Measurements from ENCODE around the gene COL28A1.
A peak's percentile ranks its signal among the peaks of the same experiment; 100 is the strongest.
"Not testable (repeated sequence)": the region's sequence is repeated elsewhere in the genome, so short reads cannot be mapped to it uniquely, and the experiment has no call there.

COL28A1 gene

GRCh38 chr7:7416031-7416858 lies 119.4 kb downstream of the COL28A1 start:
- DNase-seq: no peak

DNA sequence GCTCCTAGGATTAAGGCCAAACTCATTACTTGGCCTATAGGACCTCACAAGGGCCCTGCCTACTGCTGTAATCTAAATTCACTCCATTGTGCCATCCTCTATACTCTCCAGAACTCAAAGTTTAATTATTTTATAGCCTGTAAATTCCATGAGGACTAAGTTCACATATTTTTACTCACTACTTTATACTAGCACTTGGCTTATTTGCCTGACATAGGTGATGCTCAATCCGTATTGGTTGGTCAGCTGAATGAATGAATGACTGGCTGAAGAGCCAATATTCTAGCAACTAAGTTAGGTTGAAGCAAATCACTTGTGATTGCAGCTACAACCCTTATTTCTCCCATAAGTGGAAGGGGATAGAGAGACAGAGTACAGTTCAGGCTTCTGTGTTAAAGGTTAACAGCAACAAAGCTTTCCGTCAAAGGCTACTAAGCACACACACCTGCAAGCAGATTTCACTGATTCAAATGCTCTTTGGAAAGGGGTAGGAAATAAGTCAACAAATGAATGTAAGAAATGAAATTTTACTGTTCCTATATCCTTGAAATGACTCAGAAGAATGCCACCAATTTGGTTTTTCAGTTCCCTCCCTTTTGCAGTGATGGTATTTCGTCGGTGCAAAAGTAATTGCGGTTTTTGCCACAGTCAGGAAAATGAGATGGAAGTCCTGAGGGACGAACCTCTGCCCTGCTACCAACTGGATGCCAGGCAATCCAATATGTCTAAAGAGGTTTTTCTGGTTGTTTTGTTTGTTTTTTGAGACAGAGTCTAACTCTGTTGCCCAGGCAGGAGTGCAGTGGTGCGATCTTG lies 120.7 kb downstream of the COL28A1 start:
- DNase-seq: no peak

DNA sequence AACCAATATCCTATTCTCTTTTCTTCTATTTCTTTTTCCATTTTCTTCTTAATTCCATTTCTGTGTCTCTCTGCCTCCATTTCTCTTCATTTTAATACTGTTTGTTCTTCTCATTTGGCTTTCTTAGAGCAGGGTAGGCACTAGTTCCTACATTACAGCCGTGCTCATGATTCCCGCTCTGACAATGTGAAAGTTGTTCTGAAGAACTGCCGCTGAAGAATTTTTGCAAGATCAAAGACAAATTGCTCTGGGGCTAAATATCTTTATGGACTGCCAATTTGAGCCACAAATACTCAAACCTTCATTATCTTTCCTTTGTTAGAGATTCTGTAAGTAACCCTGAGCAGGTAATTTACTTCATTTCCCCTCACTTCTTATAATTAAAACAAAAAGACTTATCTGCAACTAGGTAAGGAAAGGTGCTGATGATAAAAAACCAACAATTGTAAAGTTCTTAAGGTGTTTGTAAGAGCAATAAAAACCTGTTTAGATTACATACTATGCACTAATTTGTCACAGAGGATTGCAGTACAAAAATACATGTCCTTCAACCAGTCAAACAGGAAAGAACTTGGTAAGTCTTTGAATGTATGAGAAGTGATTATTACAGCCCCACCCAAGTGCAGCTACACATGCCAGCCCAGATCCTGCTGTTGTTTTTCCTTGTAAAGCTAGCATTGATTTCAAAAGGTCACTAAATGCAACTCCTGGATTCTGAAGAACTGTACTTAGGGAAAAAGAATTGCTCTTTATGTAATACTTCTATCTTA lies 127.5 kb downstream of the COL28A1 start:
- DNase-seq: no peak

DNA sequence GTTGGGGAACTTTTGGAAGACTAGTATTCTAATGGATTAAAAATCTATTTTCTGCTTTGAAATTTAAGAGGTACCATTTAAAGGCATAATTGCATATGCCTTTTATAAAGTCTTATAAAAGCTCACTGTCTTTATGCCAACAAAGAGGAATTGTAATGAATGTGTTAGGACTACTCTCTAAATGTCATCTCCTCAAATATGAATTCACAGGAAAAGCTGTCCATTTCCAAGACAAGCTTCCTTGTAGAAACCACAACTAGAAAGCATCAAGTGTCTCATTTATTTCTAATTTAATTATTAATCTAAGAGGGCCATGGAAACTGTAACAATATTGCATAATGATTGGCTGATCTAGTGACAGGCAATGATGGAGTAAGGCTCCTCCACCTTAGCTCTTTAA lies 130.2 kb downstream of the COL28A1 start:
- no peak for DNase-seq

DNA sequence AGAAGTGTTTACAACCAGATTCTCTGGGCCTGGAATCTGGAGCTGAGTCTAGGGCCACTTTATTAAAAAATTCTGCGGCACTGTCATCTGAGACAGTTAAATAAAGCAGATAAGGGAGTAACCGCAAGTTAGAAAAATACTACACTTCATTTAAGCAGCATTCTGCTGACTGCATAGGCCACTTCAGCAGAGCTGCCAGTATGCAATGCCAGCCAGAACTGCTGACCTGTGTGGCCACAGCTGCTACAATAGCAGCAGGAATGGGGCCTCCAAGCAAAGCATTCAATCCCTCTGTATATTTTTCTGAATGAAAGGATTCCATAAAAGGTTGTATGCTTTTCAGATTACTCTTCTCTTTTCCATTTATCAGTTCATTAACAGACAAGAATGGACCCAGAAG lies 136.0 kb downstream of the COL28A1 start:
- DNase-seq: no peak

- DNase-seq: no peak
Measured at GRCh38 chr7:7395785-7396184, 139.9 kb downstream of the COL28A1 start.

DNA sequence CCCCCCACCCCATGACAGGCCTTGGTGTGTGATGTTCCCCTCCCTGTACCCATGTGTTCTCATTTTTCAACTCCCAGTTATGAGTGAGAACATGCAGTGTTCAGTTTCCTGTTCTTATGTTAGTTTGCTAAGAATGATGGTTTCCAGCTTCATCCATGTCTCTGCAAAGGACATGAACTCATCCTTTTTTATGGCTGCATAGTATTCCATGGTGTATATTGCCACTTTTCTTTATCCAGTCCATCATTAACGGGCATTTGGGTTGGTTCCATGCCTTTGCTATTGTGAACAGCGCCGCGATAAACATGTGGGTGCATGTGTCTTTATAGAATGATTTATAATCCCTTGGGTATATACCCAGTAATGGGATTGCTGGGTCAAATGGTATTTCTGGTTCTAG lies 147.5 kb downstream of the COL28A1 start:
- DNase-seq: not testable (repeated sequence)

GRCh38 chr7:7385421-7385820 lies 150.3 kb downstream of the COL28A1 start:
- peak; percentile 4 for DNase-seq

- DNase-seq: no peak
Measured at GRCh38 chr7:7384228-7384627, 151.4 kb downstream of the COL28A1 start.

GRCh38 chr7:7375538-7375937 lies 160.1 kb downstream of the COL28A1 start:
- DNase-seq: no peak

GRCh38 chr7:7370076-7370475 lies 165.6 kb downstream of the COL28A1 start:
- no peak for DNase-seq

DNA sequence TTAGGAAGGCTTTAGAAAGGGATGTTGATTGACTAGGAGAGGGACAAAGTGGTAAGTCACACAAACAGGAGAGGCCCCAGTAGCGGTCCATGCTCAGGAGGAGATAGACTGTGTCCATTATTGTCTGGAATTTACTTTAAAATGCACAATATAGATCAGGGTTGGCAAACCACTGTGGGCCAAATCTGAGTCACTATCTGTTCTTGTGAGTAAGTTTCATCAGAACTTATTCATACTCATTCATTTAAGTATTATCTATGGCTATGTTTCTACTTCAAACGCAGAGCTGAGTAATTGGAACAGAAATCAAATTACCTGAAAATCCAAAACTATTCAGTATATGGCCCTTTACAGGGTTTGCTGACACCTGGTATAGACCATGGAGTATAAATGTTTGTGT lies 166.5 kb downstream of the COL28A1 start:
- DNase-seq: no peak

DNA sequence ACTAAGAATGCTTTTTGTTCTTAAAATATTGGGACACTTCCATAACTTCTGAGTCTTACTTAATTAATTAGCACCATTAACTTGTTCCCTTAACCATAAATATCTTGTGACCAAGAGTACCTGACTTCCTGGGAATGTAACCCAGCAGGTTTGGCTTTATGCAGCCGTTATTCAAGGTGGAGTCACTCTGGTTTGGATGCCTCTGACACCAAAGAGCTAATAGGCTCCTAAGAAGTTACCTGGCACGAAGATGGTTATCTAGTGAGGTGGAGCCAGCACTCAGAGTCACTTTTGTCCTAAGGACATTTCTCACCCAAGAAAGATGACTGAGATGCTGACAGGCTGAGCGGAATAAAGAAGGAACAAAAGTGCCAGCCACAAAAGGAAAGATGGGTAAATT lies 181.0 kb downstream of the COL28A1 start:
- no peak for DNase-seq

DNA sequence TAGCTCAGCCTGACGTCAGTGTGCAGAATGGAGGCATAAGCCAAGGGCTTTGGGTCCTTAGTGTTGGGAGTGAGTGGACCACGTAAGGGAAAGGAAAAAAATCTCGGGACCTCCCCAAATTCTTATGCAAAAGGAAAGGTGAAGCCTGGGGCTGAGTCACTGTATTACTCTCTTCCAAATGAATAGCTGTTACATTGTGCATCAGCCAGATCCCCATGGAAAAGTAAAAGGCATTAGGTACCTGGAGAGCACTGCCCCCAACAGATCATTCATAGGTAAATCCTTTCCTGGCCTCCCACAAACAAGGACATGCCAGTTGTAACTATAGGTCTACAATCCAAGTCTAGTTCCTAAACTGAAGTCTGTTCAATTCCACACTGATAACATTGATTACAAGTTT lies 182.8 kb downstream of the COL28A1 start:
- DNase-seq: no peak

- no peak for DNase-seq
Measured at GRCh38 chr7:7351832-7352231, 183.8 kb downstream of the COL28A1 start.

DNA sequence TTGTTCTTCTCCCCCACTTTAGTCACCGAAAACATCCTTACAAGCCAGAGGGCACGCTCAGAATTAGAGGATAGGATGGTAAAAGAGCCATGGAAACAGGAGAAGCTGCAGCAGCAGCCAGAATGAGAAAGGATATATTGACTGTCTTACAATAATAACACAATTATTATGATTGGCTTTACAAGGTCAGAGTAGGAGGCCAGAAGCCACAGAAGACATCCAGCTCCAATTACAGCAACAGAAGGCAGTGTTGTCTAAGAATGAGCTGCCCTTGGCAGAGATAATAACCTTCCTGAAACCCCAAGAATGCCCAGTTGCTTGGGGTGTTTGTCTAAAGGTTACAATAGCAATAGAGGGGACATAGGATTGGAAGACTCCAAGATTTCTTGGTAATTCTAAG lies 184.5 kb downstream of the COL28A1 start:
- DNase-seq: no peak

DNA sequence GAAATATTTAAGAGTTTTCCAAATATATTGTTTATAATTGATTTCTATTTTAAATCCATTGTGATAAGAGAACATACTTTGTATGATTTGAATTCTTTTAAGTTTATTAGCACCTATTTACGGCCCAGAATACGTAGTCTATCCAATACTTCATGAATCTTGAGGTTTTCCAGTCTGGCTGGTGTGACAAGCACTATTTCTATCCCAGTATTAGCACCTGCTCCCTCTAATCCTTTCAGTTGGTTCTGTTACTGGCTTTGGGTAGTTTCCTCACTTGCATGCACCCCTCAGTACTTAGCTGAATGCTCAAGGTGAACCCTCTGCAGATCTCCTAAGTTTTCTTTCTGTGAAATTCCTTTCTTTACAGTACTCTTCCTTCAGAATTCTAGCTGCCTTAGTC lies 186.5 kb downstream of the COL28A1 start:
- DNase-seq: no peak

DNA sequence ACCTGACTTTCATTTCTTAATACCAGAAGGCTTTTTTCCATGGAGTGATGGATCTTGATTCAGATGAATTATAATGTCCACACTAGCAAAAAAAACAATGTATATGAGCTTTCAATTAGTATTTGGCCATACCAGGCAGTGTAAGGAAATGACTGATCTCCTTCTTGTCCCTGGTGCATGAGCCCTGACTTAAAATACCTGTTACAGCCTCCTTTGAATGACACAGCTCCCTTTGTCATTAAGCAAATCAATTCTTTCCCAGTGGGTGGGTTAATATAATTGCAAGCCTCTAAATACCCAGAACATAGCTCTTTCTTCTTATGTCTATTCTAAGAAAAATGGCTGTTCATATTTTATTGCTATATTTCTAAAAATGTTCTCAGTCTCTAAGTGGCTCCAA lies 188.6 kb downstream of the COL28A1 start:
- DNase-seq: no peak

DNA sequence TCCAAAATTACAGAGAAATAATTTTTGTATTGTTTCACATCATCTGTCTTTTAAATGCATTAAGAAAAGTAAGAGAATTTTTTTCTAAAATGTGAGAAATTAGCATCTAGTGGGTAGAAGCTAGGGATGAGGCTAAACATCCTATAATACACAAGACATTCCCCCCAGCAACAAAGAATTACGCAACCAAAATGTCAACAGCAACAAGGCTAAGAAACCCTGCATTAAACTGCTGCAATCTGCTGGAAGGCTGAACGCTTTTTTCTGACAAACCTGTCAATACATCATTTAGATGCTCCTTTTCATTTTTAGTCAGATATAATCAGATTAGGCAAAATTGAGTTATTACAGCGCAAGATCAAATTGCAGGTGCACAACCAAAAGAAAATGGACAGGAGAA lies 191.1 kb downstream of the COL28A1 start:
- DNase-seq: no peak

DNA sequence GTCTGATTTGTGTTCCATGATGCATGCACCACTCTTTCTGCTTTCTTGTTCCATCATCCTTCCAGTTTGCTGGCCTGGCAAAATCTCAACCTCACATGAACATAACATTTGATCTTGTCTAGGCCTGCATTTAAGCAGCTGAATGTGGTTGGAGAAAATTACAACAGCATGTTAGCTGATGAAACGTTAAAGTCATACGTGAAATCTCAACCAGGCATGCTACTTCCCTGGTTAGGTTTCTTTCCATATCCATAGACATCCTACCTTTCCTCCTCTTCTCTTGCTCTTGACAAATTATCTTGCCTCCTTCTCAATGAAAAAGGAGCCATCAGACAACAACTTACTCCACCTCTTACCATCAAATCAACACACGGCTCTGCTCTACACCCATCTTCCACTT lies 199.8 kb downstream of the COL28A1 start:
- DNase-seq: no peak

DNA sequence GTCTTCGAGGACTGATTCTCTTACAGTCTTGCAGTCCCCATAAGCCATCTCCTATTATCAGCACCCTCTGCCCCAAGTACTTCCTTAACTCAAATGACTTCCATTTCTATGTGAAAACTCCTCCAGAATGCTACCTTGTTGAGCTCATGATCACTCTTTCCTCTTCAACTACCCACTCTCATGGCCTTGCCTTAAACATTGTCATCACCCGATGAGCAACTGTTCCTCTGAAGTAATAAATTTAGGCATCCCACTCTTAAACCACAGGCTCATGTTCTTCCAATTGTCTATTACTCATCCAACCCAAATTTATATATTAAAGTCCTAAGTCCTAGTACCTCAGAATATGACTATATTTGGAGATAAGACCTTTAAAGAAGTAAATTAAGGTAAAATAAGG lies 200.5 kb downstream of the COL28A1 start:
- DNase-seq: no peak

GRCh38 chr7:7333610-7334009 lies 202.1 kb downstream of the COL28A1 start:
- no peak for DNase-seq

- DNase-seq: no peak
Measured at GRCh38 chr7:7331523-7331922, 204.2 kb downstream of the COL28A1 start.

Data from fibroblast of skin of back (primary cell).